Jurkat, Clone E6-1 (cell line): ENCODE measurements around the gene ECHS1.
"Not testable (repeated sequence)": the region's sequence is repeated elsewhere in the genome, so short reads cannot be mapped to it uniquely, and the experiment has no call there.

ENCODE experiments used
- DNase-seq: peaks from one replicate; pipeline ENCODE4 v3.0.0-alpha.2; 2011; ENCODE audit warnings: low read depth, low spot score
- H3K4me3 ChIP-seq: 2 replicates; pipeline ENCODE4 v1.5.1; 2011; ENCODE audit warnings: mild to moderate bottlenecking, low read length, control low read depth, moderate library complexity

The ECHS1 gene

DNA sequence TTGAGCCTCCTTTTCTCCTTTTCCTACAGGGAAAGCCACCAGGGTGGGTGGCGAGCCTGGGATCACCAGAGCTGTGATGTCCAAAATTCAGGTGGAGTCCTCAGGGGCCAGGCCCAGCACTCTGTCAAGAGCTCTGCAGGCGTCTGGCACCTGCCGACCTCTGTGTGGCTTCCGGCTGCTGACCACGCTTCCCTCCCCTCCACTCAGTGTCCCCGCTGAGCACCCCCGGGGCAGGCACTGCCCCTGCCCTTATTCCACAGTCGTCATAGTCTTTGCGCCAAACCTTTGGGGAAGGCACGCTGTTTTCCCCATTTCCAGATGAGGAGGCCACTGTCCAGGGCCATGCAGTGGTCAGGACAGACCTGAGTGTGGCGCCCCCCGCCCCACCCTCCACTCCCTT lies 28.3 kb upstream of the ECHS1 start:
- no peak for DNase-seq
- no peak overlapping the region for H3K4me3 ChIP-seq

DNA sequence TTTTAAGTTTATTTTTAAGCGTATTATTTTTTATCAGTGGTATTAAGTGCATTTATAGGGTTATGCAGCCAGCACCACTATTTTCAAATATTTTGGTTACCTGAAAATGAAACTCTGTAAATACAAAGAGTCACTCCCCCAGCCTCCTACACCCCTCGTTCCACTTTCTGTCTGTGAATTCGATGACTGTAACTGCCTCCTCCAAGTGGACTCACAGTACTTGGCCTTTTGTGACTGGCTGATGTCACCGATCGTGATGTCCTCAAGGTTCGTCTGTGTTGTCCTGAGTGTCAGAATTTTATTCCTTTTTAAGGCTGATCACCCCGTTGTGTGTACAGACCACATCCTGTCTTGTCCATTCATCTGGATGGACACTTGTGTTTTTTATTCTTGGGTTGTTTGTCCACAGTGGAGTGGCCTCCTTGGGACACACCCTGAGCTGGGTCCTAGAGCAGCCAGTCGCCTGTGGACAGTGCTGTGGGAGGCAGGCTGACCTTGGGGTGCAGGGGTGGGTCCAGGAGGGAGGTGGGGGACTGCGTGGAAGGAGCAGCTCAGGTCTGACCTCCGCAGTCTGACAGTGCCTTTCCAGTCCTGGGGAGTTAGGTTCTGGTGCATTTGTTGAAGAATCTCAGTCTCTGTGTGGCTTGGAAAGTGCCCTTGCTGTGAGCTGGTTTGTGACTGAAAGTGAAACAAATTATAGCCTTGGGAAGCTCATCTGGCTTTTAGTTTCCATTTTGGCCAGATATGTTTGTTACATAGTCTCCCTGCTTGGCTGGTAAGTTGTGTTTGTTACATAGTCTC lies 27.7 kb upstream of the ECHS1 start:
- H3K4me3 ChIP-seq = no peak overlapping the region
- no peak for DNase-seq

DNA sequence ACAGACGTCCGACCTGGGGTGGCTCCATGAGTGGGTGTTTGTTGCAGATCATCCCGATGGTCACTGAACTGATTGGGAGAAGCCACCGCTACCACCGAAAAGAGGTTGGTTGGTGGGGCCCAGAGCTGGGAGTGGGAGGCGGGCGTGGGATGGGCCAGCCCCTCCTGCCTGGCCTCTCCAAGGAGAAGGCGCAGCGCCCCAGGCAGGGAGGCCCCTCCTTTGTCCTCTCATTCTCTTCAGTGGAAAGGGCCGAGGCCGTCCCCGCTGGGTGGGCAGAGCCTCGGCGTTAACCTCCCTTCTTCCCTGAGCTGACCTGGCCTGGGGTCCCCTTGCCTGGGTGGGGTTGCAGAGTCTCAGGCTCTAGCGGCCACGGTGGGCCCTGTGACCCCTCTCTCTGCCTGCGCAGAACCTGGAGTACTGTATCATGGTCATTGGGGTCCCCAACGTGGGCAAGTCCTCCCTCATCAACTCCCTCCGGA lies 26.0 kb upstream of the ECHS1 start:
- DNase-seq = no peak
- H3K4me3 ChIP-seq = no peak overlapping the region

DNA sequence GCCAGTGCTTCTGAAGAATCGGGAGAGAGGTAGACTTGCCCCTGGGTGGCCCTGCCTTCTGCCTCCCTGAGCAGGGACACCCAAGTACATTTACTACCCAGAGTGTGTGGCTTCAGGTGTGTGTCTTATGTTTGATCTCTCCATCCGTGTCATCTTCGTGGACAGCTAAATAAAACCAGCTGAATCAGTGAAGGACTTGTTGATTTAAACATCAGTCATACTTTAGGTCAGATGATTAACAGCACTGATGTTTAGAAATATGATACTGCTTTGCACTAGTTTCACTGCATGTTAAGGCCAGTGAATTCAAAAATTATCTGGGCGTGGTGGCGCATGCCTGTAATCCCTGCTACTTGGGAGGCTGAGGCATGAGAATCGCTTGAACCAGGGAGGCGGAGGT lies 24.8 kb upstream of the ECHS1 start:
- no peak for DNase-seq
- no peak overlapping the region for H3K4me3 ChIP-seq

- no peak for DNase-seq
- no peak overlapping the region for H3K4me3 ChIP-seq
These were observed 23.0 kb upstream of the ECHS1 start for GRCh38 chr10:133396035-133396624.

- no peak for DNase-seq
- peak overlapping the region; percentile 91 for H3K4me3 ChIP-seq
These were observed 21.7 kb upstream of the ECHS1 start for GRCh38 chr10:133394801-133395221.

- DNase-seq = peak; percentile 83
- peak within 1 kb of the TSS; percentile 91 for H3K4me3 ChIP-seq
These were observed 21.0 kb upstream of the ECHS1 start, which contains the start of gene MTG1 for GRCh38 chr10:133394064-133394663. Gene MTG1, plus strand, starts transcription at chr10:133394157. Its CDS starts 64 bp downstream, at chr10:133394221.

GRCh38 chr10:133393401-133394063 lies 20.4 kb upstream of the ECHS1 start:
- peak overlapping the region; percentile 42 for H3K4me3 ChIP-seq
- no peak for DNase-seq

DNA sequence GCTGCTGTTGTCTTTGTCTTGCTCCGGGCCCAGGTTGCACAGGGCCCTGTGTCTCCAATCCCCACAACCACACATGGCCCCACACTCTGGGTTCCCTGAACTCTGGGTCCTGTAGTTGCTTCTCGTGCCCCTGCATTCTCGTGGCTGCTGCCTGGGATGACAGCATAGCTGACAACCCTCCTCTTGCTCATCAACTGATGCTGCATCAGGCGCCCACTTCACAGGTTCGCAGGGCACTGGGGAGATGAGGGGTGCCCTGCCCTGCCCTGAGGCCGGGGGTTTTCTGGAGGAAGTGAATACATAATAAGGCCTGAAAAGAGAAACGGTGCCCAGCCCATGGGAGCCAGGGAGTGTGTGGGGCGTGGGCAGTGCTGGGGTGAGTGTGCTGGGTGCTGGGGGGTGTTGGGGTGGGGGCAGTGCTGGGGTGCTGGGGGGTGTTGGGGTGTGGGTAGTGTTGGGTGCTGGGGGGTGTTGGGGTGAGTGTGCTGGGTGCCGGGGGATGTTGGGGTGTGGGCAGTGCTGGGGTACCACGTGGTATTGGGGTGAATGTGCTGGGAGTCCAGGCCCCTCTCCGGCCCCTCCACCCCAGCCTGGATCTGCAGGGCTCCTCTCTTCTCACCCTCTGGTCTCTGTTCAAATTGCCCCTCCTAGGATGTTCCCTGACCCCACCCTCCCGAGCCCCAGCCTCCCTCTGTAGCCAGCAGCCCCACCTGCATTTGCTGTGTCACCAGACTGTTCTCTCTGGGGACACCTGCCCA lies 18.8 kb upstream of the ECHS1 start:
- H3K4me3 ChIP-seq = no peak overlapping the region
- DNase-seq = no peak

DNA sequence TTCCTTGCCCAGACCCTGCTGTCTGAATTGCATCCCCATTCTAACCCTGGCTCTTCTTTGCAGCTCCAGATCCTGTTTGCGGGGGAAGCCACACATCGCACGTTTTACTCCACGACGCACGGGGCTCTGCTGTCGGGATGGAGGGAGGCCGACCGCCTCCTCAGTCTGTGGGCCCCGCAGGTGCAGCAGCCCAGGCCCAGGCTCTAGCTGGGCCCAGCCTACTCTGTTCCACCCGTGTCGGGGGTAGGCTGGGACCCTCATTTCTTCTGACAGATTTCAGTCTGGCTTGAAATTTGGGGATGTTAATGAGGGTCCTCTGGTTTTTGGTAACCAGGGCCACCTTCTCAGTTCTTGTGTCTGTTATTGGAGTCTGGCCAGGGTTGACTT lies 18.1 kb upstream of the ECHS1 start:
- DNase-seq = no peak
- H3K4me3 ChIP-seq = no peak overlapping the region

DNA sequence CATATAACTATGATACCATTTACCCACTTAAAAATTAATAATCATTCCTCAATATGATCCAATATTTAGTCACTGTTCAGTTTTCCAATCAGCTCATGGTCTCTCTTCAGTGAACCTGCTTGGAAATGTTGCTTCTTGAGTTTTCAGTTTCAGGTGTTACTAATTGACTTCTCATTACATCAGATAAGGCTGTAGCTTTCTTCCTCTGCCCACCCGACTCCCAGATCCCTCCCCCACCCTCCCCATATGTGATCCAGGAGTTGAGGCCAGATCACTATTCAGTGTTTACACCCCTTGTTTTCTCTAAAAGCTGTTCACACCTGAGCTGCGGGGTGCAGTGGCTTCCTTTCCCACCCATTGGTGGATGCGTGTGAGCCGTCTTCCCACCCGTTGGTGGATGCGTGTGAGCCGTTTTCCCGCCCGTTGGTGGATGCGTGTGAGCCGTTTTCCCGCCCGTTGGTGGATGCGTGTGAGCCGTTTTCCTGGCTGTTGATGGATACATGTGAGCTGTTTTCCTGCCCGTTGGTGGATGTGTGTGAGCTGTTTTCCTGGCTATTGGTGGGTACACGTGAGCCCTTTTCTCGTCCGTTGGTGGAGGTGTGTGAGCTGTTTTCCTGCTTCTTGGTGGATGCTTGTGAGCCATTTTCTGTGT lies 17.6 kb upstream of the ECHS1 start:
- DNase-seq = no peak
- H3K4me3 ChIP-seq = no peak overlapping the region

- no peak for DNase-seq
- H3K4me3 ChIP-seq = no peak overlapping the region
These were observed 16.0 kb upstream of the ECHS1 start for GRCh38 chr10:133388973-133389818.

DNA sequence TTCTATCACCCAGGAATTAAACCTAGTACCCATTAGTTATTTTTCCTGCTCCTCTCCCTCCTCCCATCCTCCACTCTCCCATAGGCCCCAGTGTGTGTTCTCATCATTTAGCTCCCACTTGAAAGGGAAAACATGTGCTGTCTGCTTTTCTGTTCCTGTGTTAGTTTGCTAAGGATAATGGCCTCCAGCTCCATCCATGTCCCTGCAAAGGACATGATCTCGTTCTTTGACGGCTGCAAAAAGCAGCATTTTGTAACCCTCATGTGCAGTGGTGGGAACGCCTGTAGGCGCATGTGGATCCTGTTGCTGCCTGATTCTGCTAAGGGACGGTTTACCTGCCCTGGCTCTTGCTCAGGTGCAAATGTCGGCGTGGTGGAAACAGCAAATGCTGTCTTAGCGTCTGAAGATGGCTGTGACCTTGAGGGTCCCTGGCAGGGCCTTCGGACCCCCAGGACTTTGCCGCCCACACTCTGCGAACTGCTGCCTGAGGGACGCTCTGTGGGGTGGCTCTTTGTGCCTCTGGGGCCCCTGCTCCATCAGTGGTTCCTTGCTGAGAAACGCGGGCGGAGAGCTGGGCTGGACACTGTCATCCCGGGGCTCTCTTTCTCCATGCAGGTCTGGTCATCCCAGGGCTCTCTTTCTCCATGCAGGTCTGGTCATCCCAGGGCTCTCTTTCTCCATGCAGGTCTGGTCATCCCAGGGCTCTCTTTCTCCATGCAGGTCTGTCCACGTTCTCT lies 15.2 kb upstream of the ECHS1 start:
- H3K4me3 ChIP-seq = no peak overlapping the region
- DNase-seq = no peak

DNA sequence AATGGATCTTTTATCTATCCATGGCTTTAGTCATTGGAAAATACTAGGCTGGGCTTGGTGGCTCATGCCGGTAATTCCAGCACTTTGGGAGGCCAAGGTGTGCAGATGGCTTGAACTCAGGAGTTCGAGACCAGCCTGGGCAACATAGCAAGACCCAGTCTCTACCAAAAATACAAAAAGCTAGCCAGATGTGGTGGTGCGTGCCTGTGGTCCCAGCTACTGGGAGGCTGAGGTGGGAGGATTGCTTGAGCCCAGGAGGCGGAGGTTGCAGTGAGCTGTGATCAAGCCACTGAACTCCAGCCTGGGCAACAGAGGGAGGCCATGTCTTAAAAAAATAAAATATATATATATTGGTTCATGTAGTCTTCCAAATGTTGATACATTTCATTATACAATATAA lies 13.8 kb upstream of the ECHS1 start:
- not testable (repeated sequence) for H3K4me3 ChIP-seq, DNase-seq

DNA sequence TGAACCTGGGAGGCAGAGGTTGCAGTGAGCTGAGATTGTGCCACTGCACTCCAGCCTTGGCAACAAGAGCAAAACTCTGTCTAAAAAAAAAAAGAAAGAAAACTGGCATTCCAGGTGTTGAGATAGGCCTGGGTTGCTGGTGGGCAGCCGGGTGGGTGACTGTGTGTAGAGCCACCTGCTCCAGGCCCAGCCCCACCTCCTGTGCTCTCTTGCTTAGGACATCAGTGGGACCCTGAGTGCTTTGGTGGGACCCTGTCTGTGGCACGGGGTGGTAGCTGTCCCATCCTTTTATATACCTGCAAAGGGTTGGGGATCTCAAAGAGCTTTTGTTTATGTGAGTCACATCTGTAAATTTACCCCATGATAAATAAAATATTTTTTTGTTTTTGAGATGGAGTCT lies 12.1 kb upstream of the ECHS1 start:
- no peak for DNase-seq
- H3K4me3 ChIP-seq = no peak overlapping the region

GRCh38 chr10:133384071-133384470 lies 10.9 kb upstream of the ECHS1 start:
- DNase-seq = no peak
- no peak overlapping the region for H3K4me3 ChIP-seq

DNA sequence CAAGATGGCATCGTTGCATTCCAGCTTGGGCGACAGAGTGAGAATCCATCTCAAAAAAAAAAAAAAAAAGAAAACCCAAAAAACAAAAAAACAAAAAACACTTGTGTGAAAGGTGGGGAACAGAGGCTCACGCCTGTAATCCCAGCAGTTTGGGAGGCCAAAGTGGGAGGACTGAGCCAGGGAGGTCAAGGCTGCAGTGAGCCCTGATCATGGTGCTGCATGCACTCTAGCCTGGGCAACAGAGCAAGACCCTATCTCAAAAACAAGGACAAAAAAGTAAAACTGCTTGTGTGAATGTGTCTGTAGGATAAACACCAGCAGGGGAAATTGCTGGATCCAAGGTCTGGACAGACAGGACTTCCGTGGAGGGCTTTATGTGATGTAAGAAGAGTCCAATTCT lies 10.4 kb upstream of the ECHS1 start:
- DNase-seq = no peak
- no peak overlapping the region for H3K4me3 ChIP-seq
